Islet precursor cell (in vitro differentiated cells): Measurements from ENCODE around the gene FAM53B.

ENCODE experiments used
- DNase-seq: peaks from one replicate; pipeline ENCODE4 v3.0.0-alpha.2; 2018

FAM53B gene

DNA sequence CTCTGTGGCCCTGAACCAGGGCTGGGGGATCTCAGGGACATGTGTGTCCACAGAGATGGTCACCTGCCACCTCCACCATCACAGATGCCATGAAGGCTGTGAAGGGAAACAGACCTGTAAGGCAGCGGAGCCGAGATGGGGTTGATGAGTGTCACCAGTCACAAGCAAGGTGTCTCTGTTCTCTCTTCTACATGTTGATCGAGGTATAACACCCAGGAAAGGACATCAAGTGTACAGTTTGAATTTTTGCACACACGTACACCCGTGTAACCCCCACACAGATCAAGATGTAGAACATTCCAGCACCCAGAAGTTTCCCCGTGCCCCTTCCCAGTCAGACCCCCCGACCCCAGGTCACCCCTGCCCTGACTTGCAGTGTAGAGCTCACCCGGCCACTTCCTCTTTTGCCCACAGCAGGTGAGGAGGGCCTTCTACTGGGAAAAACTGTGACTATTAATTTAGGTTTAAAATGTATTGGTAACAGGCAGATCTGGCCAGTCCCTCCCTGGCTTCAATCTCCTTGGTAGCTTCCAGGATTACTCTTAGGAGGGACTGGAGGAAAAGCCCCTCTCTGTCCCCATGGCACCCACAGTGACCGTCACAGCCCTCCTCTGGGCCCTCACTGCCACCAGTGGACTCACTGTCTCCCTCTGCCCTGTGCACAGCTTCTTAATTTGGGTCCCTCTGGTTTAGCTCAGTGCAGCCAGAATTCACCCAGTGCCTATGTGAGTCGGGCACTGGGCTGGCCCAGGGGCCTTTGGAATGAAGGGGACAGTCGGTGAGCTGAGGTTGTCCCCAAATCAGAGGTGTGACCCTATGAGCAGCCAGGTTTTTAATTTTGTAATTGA is 174.3 kb downstream of the FAM53B start:
- DNase-seq: no peak
